ENCODE data around the gene NR6A1.

DNA sequence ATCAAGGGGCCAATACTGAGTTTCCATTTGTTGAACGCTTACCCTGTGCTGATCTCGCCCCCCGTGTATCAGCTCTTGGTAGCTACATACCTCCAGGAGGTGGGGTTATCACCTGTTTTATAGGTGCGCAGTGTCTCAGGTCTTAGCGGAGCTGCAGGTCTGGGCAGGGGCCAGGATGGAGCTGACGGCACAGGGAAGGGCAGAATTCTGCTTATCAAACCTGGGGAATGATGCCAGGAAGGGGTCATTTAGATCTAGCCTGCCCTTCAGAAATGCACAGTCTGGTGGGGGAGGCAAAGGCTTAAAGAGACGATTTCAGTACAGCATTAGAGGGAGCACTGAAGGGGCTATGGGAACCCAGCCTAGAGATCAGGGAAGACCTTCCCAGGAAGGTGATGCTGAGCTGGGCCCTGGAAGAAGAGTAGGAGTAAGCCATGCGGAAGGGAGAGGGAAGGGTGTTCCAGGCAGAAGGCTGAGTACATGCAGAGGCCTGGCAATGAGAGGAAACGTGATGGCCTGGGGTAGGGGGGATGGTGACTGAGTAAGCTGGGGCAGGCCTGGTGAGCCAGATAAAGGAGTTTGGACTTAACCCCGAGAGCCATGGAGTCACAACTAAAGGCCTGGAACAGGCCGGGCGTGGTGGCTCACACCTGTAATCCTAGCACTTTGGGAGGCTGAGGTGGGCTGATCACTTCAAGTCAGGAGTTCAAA is 37.3 kb upstream of the NR6A1 start:
- TF ChIP-seq, protein P1, sequence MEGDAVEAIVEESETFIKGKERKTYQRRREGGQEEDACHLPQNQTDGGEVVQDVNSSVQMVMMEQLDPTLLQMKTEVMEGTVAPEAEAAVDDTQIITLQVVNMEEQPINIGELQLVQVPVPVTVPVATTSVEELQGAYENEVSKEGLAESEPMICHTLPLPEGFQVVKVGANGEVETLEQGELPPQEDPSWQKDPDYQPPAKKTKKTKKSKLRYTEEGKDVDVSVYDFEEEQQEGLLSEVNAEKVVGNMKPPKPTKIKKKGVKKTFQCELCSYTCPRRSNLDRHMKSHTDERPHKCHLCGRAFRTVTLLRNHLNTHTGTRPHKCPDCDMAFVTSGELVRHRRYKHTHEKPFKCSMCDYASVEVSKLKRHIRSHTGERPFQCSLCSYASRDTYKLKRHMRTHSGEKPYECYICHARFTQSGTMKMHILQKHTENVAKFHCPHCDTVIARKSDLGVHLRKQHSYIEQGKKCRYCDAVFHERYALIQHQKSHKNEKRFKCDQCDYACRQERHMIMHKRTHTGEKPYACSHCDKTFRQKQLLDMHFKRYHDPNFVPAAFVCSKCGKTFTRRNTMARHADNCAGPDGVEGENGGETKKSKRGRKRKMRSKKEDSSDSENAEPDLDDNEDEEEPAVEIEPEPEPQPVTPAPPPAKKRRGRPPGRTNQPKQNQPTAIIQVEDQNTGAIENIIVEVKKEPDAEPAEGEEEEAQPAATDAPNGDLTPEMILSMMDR (IDR thresholded peaks at IDR 0.05 in 8 of 11, conservative IDR thresholded peaks at IDR 0.05 in 3 of 11): no peak
- TF ChIP-seq POLR2A (IDR thresholded peaks at IDR 0.05): no peak
